ENCODE data around the gene FCN1.
A peak's percentile ranks its signal among the peaks of the same experiment; 100 is the strongest.
"Not testable (repeated sequence)": the region's sequence is repeated elsewhere in the genome, so short reads cannot be mapped to it uniquely, and the experiment has no call there.

Gene FCN1

GRCh38 chr9:134917431-134918373 lies at the start of gene FCN1:
TSS of gene FCN1 (minus strand) at chr9:134917912. CDS start at chr9:134917871, 41 bp downstream.
- DNase-seq, result peak; percentile 85

DNA sequence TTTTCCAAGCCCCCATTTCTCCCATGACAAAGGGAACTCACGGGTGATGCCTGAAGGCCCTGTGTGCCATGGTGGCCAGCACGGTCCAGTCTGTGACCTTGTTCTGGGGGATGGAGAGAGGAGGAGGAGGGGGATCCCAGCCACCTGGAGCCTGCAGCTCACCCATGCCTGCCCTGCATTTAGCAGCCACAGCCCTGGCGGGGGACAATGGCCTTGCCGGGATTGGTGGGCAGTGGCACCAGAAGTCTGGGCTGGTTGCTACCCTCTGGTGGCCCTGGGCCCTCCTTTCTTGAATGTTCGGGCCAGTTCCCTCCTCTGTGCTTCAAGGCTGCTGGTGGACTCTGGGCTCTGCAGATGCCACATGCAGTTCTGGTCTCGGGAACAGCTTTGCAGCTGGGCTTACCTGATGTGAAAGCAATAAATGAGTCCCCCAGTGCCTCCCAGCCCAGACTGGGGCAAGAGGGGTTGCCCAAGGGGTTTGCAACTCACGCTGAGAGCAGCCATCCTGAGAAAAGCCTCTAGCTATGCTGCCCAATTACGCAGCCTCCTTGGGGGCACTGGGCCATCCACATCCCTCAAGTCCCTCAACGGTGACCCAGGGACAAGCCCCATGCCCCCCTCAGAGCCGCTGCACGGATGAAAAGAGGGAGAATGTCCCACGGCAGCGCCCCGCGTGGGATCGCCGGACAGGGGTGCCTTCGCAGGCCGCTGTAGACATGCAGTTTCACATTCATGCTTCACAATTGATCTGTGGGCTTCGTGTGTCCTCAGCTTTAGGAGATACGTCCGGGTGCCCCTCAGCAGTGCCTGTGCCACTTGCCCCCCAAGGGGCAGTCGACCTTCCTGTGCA lies 49.2 kb upstream of the FCN1 start:
- no peak for DNase-seq

DNA sequence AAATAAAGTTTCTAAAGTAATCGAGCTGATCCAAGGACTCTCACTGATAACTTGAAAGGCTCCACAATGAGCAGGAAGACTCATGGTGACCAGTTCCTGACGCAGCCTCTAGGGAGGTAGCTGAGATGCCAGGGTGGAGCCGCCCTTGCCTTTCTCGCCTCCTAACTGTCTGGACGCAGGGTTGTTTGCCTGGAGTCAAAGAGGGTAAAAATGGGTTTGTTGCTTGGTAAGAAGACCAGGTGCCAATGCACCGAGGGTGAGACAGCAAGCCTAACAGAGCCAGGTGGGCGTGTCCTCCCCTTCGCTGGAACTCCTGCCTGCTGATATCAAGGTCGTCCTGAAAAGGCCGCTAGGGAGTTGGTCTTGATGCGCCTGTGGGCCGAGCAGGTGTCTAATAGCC lies 48.6 kb upstream of the FCN1 start:
- DNase-seq, result no peak

GRCh38 chr9:134965851-134966250 lies 48.1 kb upstream of the FCN1 start:
- DNase-seq, result no peak

GRCh38 chr9:134965411-134965810 lies 47.7 kb upstream of the FCN1 start:
- DNase-seq, result no peak

DNA sequence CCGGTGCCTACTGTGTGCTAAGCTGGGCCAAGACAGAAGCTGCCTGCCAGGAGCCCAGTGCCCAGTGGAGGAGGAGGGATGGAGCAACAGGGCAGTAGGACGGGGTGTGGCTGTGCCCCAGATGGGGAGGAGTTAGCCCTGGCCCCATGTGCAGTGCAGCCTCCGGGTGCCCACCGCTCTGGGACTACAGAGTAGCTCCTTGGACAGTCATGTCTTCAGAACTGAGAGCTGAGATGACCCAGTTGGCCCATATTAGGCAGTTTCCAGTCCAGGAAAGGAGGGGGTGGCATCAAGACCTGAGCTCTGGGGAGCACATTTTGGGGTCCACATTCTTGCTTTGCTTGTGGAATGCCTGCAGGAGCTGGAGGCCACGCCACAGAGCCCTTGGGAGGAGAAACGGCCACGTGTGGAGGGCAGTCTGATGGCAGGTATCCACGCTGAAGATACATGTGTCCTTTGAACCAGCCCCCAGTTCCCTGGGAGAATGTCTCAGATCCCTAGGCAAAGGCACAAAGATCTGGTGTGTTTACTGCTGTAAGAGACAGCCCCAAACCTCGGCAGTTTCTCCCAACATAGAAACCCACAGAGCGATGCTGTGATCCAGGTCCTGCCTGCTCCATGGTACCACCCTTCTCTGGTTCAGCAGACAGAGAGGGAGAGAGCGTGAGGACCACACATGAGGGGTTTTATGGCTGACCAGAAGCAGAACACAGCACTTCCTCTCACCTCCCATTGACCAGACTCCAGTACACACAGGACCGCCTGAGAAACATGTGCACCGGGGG lies 46.8 kb upstream of the FCN1 start:
- DNase-seq, result no peak

GRCh38 chr9:134963546-134963945 lies 45.8 kb upstream of the FCN1 start:
- no peak for DNase-seq

DNA sequence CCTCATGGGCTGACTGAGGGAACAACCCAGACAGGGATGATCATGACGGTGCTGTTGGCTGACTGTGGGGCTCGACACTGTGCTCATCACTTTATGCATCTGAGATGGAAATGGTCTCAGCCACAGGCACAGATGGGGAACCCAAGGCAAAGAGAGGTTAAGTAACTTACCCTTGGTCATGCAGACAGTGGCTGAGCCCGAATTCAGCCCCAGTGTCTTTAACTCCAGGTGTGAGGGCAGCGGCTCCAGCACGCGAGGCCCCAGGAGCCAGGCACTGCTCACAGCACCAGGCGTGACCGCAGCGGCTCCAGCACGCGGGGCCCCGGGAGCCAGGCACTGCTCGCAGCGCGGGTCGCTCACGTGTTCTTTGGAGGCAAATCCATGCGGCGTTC lies 45.3 kb upstream of the FCN1 start:
- DNase-seq, result no peak

- DNase-seq, result no peak
Observed at GRCh38 chr9:134962065-134962972, 44.6 kb upstream of the FCN1 start.

DNA sequence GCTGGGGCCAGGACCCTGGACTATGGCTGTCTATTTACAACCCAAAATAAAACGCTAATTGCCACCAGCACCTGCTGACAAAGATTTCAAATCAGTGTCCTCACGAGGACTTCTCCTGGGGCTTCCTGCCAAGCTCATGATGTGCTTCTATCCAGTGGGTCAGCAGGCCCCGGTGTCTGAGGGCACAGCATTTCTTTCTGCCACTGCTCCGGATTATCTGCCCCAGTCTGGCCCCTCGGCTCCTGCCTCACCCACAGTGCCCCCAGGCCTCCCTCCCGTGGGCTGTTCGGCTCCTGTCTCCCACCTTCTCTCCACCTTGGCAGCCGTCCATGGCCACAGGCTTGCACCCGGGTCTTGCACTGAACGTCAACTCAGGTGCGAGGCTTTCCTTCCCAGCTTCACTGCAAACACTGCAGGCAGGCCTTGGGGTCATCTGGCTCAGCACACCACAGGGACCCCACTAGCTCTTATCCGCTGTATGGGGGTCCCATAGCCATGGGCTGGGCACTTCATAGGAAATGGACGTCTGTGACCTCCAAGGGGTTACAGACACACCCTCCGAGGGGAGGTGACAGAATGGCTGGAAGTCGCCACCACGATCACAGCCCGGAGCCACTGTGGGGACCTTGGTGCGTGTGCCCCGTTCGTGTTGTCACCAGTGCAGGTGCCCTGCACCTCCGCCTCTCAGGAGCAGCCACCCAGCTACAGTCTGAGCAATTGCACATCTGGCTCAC lies 43.8 kb upstream of the FCN1 start:
- DNase-seq, result no peak

- DNase-seq, result no peak
Observed at GRCh38 chr9:134960701-134961181, 43.0 kb upstream of the FCN1 start.

- no peak for DNase-seq
Observed at GRCh38 chr9:134959971-134960310, 42.2 kb upstream of the FCN1 start.

DNA sequence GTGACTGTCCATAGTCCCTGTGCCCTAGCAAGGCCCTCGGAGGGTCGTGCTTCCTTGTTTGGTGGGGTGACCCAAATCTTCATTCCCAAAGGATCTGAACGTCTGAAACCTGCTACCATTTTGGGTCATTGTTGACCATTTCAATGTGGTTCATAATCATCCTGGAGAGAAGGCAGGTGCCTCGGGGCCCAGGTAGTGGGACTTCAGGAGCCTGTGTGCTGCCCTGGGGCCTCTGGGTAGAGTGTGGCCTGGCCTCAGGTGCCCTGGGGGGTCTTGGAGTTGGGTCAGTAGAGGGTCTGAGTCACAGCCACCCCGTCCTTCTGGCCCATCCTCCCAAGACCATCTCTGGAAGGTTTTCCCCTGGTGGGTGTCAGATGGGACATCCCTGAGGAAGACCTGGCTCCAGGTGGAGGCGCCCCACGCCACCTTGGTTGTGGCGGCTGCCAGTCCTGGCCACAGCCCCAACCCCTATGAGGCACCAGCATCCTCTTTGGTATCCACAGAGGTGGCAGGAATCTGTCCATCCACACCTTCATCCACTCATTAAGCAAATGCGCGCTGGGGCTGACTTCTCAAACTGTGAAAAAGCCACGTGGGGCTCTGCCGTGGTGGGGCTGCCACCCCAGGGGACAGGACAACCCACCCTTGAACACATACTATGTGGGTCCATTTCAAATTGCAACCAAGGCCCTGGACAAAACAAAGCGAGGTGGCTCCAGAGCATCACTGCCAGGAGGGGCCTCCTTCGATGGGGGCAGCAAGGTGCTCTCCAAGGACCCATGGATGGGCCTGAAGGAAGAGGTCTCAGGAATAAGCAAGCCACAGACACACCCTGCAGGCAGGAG lies 41.6 kb upstream of the FCN1 start:
- DNase-seq, result no peak

- no peak for DNase-seq
Observed at GRCh38 chr9:134957945-134958227, 40.2 kb upstream of the FCN1 start.

GRCh38 chr9:134957165-134957944 lies 39.6 kb upstream of the FCN1 start:
- DNase-seq, result no peak

DNA sequence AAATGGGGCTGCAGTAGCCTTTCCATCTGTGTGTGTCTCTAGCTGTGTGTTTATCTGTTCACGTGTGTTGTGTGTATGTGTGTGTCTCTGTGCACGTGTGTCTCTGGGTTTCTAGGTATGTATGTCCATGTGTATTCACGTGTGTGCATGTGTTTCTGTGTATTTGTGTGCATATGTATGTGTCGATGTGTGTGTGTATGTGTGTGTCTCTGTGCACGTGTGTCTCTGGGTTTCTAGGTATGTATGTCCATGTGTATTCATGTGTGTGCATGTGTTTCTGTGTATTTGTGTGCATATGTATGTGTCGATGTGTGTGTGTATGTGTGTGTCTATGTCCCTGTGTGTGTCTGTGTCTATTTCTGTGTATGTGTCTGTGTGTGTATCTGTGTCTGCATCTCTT lies 38.7 kb upstream of the FCN1 start:
- DNase-seq, result not testable (repeated sequence)

DNA sequence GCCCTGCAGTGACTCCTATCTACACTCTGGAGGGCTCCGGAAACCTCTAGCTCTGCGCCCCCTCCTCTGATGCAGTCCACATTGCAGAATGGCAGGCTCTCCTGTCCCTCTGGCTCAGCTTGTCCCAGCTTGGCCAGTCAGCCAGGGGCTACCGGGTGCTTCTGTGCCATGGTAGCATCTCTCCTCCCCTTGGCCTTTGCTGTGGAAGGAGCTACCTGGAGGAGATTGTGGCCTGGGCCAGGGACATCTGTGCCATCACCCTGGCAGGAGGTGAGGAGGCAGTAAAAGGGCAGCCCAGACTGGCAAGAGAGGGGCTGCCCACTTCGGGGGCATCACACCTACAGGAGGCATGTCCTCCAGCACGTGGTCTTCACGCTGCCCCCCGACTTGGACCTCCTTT lies 38.1 kb upstream of the FCN1 start:
- DNase-seq, result no peak

DNA sequence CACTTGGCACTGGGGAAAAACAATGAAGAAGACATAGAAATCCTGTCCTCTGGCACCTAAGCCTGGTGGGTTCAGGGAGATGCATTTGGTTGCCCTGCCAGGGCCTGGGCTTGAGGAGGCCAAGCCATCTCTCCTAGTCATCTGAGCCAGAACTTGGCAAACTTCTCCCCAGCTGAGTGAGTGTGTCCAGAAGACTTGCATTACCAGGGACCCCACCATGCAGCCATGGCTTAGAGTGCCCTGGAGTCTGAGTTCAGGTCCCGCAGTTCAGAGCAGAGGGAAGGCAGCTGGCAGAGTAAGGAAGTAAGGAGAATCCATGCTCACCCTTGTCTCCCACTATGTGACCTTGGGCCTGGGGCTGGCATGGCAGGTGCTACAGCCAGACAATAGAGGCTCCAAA lies 37.4 kb upstream of the FCN1 start:
- no peak for DNase-seq

DNA sequence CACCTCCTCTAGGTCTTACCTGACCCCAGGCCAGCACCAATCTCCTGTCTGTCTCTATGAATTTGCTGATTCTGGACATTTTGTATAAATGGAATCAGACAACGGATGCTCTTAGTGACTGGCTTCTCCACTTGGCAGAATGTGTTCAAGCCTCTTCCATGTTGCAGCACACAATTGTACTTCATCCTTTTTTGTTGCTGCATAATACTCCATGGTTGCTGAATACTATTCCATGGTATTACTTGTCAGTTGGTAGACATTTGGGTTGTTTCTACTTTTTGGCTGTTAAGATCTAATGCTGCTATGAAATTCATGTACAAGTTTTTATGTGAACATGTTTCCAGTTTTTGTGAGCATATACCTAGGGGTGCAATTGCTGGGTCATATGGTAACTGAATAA lies 34.3 kb upstream of the FCN1 start:
- no peak for DNase-seq

DNA sequence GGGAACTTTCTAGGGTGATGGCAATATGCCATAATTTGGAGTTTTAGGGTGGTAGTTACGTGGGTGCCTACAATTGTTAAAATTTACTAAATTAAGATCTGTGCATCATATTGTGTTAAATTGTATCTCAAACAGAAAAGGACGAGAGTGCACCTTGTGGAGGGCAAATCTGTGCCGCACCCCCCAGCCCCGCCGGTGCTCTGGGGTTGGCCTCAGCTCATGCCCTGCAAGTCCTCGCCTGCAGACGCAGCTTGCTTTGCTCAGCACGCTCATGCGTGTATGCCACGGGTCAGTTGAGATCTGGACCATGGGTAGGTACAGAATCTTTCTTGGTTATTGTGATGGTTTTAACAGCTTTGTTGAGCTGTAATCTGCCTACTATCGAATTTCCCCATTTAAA lies 33.7 kb upstream of the FCN1 start:
- DNase-seq, result no peak
